MCF 10A (cell line): ENCODE results near the gene AQP9. TPM values are rescaled to one million over a fixed set of nuclear protein-coding genes. Genes with fewer than 3 reads are reported as not detected.
A peak's percentile ranks its signal among the peaks of the same experiment; 100 is the strongest.
"Not testable (repeated sequence)": the region's sequence is repeated elsewhere in the genome, so short reads cannot be mapped to it uniquely, and the experiment has no call there.

Source experiments
- BruUV-seq: library from RNA; stranded (reverse); fragments of 400-500 nt; replicated peaks from 2 replicates; lab custom pipeline; 2021; lab: Mats Ljungman, UMichigan
- CTCF ChIA-PET: fragments of 300-600 bp; sonication (Branson Sonifier 250); formaldehyde crosslinking; extraction: SDS; loops from one replicate; lab custom pipeline; 2021; ENCODE audit warnings: antibody characterized with exemption, inconsistent platforms; lab: Yijun Ruan, JAX
- POLR2A ChIA-PET: fragments of 300-600, 350-650 bp; sonication (Branson Sonifier 250); formaldehyde crosslinking; extraction: SDS; loops from one replicate; lab custom pipeline; 2020; ENCODE audit warnings: antibody characterized with exemption, inconsistent platforms; lab: Yijun Ruan, JAX
- DNase-seq: peaks from one replicate; pipeline ENCODE4 v3.0.0-alpha.2; 2018; ENCODE audit not compliant: unreplicated experiment
- H3K27ac Mint-ChIP-seq: one replicate; pipeline ENCODE4 v1.8.0; 2022; ENCODE audit warnings: mild to moderate bottlenecking, low read depth, mixed read lengths; ENCODE audit not compliant: unreplicated experiment
- H3K27me3 Mint-ChIP-seq: one replicate; pipeline ENCODE4 v1.8.0; 2022; ENCODE audit warnings: mixed read lengths; ENCODE audit not compliant: insufficient read depth, unreplicated experiment
- H3K36me3 Mint-ChIP-seq: one replicate; pipeline ENCODE4 v1.8.0; 2022; ENCODE audit warnings: mild to moderate bottlenecking, moderate library complexity, mixed read lengths; ENCODE audit not compliant: insufficient read depth, unreplicated experiment
- H3K4me1 Mint-ChIP-seq: one replicate; pipeline ENCODE4 v1.8.0; 2022; ENCODE audit warnings: mixed read lengths; ENCODE audit not compliant: insufficient read depth, unreplicated experiment
- H3K4me3 Mint-ChIP-seq: one replicate; pipeline ENCODE4 v1.8.0; 2022; ENCODE audit warnings: mild to moderate bottlenecking, moderate library complexity, mixed read lengths; ENCODE audit not compliant: unreplicated experiment
- H3K9me3 Mint-ChIP-seq: one replicate; pipeline ENCODE4 v1.8.0; 2022; ENCODE audit warnings: mixed read lengths; ENCODE audit not compliant: unreplicated experiment
- CTCF ChIP-seq: fragments of 200-600 bp; IDR thresholded peaks from one replicate; pipeline ENCODE4 v1.8.0; 2022; ENCODE audit warnings: antibody characterized with exemption, mild to moderate bottlenecking; ENCODE audit not compliant: unreplicated experiment
- intact Hi-C: fragments of 100-400 bp; cut with micrococcal nuclease; formaldehyde crosslinking; loops from 2 replicates; pipeline ENCODE4 v1.14.1; 2022
- total RNA-seq: library from RNA; stranded (reverse); gene quantifications from 2 replicates; pipeline ENCODE4 v1.2.3, GENCODE V29; 2022

Gene AQP9
- total RNA-seq, 1 experiment from 2014 or later: 0.09 TPM

GRCh38 chr15:58182460-58183163 is 44.4 kb downstream of the AQP9 start:
- ChIA-PET CTCF (interaction anchor here (0.5 to 6.7 kb wide), 72 partner anchors 9 to 1654 kb away, joined by 3 to 113 read pairs (median 4); no protein-coding TSS in a partner anchor), POLR2A (interaction anchor here (0.5 kb wide), 1 partner anchor 9 kb away, joined by 3 read pairs; no protein-coding TSS in a partner anchor)
- Mint-ChIP-seq H3K27me3 (peaks cover 10% of the 10 kb centered on the region), H3K4me1 (peaks cover 12% of the 10 kb centered on the region), H3K27ac (no peak overlapping the region), H3K9me3 (no peaks in the 10 kb centered on the region), H3K4me3 (no peak overlapping the region), H3K36me3 (no peaks in the 10 kb centered on the region)
- BruUV-seq: no TSS peak
- intact Hi-C loops: loop anchor here (1.0 to 5.0 kb wide), 6 partner anchors 105 to 622 kb away; no protein-coding TSS in a partner anchor
- peak; percentile 88 for TF ChIP-seq CTCF
- DNase-seq: peak; percentile 55

- POLR2A ChIA-PET: interaction anchor here (1.2 to 2.2 kb wide), 2 partner anchors 9 to 108 kb away, joined by 5 to 8 read pairs; no protein-coding TSS in a partner anchor
- Mint-ChIP-seq H3K36me3 (no peaks in the 10 kb centered on the region), H3K4me1 (no peaks in the 10 kb centered on the region), H3K9me3 (no peaks in the 10 kb centered on the region), H3K4me3 (no peak overlapping the region), H3K27me3 (peaks cover 10% of the 10 kb centered on the region), H3K27ac (no peak overlapping the region)
- intact Hi-C loops: loop anchor here (1.0 kb wide), 1 partner anchor 36 kb away; no protein-coding TSS in a partner anchor
- CTCF ChIA-PET: interaction anchor here (0.7 to 6.7 kb wide), 5 partner anchors 9 to 167 kb away, joined by 3 to 113 read pairs (median 7); no protein-coding TSS in a partner anchor
- BruUV-seq: no TSS peak
- DNase-seq: peak; percentile 32
- TF ChIP-seq CTCF: peak; percentile 15
Observed at GRCh38 chr15:58185439-58185838, 47.3 kb downstream of the AQP9 start.

GRCh38 chr15:58189148-58189811 is 51.1 kb downstream of the AQP9 start:
- Mint-ChIP-seq H3K4me3 (no peak overlapping the region), H3K36me3 (no peaks in the 10 kb centered on the region), H3K9me3 (peaks cover under 1% of the 10 kb centered on the region), H3K4me1 (no peaks in the 10 kb centered on the region), H3K27me3 (peaks cover 10% of the 10 kb centered on the region), H3K27ac (no peak overlapping the region)
- no TSS peak for BruUV-seq
- POLR2A ChIA-PET: no interaction called here
- no peak for TF ChIP-seq CTCF
- CTCF ChIA-PET: interaction anchor here (2.4 kb wide), 1 partner anchor 112 kb away, joined by 7 read pairs; no protein-coding TSS in a partner anchor
- intact Hi-C loops: no loop called here
- no peak for DNase-seq

- Mint-ChIP-seq H3K4me3 (no peak overlapping the region), H3K4me1 (no peaks in the 10 kb centered on the region), H3K27ac (no peak overlapping the region), H3K9me3 (peaks cover 10% of the 10 kb centered on the region), H3K36me3 (no peaks in the 10 kb centered on the region), H3K27me3 (peaks cover 10% of the 10 kb centered on the region)
- DNase-seq: peak; percentile 29
- ChIA-PET POLR2A (no interaction called here), CTCF (interaction anchor here (0.6 to 3.2 kb wide), 4 partner anchors 8 to 421 kb away, joined by 3 to 25 read pairs (median 5); no protein-coding TSS in a partner anchor)
- intact Hi-C loops: no loop called here
- TF ChIP-seq CTCF: no peak
- BruUV-seq: no TSS peak
Observed at GRCh38 chr15:58190419-58190818, 52.2 kb downstream of the AQP9 start.

- H3K4me1 Mint-ChIP-seq, intact Hi-C loops, DNase-seq, POLR2A ChIA-PET, H3K36me3 Mint-ChIP-seq, H3K27me3 Mint-ChIP-seq, H3K4me3 Mint-ChIP-seq, BruUV-seq, H3K27ac Mint-ChIP-seq: not testable (repeated sequence)
- peaks cover 10% of the 10 kb centered on the region for H3K9me3 Mint-ChIP-seq
- CTCF ChIA-PET: interaction anchor here (0.7 to 3.2 kb wide), 5 partner anchors 11 to 392 kb away, joined by 3 to 25 read pairs (median 3); no protein-coding TSS in a partner anchor
Observed at GRCh38 chr15:58193636-58194035, 55.5 kb downstream of the AQP9 start.
